Uterus (tissue), 2 donors: ENCODE results near the gene WWOX.

Source experiments
- POLR2A ChIP-seq, 2 donors: fragments of 450-650 bp; IDR thresholded peaks; one replicate each; pipeline ENCODE4 v1.6.1; 2016; ENCODE audit warnings: antibody characterized with exemption in 2 of 2, mild to moderate bottlenecking in 1 of 2, moderate library complexity in 1 of 2
- TF ChIP-seq, protein P1 (sequence below), 4 experiments: fragments of 200-600 bp in 2 of 4; fragments of 450-650 bp in 2 of 4; sonication (generic) in 2 of 4; IDR thresholded peaks; one replicate each; pipeline ENCODE4 v1.5.1; 2016 to 2019; ENCODE audit warnings: antibody characterized with exemption in 4 of 4, mild to moderate bottlenecking in 2 of 4, moderate library complexity in 1 of 4

GRCh38 chr16:78784771-78785170, 685.3 kb downstream of the WWOX start:
- TF ChIP-seq, protein P1, sequence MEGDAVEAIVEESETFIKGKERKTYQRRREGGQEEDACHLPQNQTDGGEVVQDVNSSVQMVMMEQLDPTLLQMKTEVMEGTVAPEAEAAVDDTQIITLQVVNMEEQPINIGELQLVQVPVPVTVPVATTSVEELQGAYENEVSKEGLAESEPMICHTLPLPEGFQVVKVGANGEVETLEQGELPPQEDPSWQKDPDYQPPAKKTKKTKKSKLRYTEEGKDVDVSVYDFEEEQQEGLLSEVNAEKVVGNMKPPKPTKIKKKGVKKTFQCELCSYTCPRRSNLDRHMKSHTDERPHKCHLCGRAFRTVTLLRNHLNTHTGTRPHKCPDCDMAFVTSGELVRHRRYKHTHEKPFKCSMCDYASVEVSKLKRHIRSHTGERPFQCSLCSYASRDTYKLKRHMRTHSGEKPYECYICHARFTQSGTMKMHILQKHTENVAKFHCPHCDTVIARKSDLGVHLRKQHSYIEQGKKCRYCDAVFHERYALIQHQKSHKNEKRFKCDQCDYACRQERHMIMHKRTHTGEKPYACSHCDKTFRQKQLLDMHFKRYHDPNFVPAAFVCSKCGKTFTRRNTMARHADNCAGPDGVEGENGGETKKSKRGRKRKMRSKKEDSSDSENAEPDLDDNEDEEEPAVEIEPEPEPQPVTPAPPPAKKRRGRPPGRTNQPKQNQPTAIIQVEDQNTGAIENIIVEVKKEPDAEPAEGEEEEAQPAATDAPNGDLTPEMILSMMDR (IDR thresholded peaks at IDR 0.05), result no peak
- TF ChIP-seq POLR2A (IDR thresholded peaks at IDR 0.05), result no peak
